Activated CD4-positive, alpha-beta T cell treated with anti-CD3 and anti-CD28 coated beads, Interleukin-2, amount 50 U/mL, for 1 hour (primary cell): ENCODE results near the gene DUSP14.

Experiments used
- DNase-seq: peaks from one replicate; pipeline ENCODE4 v3.0.0-alpha.2; 2020

The DUSP14 gene

GRCh38 chr17:37517881-37518280, 28.2 kb downstream of the DUSP14 start:
- no peak for DNase-seq

DNA sequence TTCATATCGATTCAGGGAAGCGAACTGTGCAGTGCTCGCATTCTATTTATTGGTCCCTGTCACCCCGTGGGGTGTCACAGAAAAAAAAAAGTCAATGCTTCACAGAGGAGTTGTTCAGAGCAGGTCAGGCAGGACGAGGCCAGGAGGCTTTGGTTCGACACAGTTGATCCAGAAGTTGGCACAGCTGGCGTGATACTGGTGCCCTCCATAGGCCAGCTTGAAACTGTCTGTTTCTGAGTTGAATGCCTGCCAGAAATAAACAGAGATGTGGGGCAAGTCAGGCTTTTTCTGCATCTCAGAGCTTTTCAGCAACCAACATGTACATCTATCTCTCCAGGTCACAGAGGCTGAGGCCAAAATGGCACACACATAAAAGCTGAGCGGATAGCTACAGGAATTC, 29.1 kb downstream of the DUSP14 start:
- DNase-seq = no peak

GRCh38 chr17:37519251-37519985, 29.7 kb downstream of the DUSP14 start:
- DNase-seq = no peak

GRCh38 chr17:37520174-37520573, 30.5 kb downstream of the DUSP14 start:
- no peak for DNase-seq

DNA sequence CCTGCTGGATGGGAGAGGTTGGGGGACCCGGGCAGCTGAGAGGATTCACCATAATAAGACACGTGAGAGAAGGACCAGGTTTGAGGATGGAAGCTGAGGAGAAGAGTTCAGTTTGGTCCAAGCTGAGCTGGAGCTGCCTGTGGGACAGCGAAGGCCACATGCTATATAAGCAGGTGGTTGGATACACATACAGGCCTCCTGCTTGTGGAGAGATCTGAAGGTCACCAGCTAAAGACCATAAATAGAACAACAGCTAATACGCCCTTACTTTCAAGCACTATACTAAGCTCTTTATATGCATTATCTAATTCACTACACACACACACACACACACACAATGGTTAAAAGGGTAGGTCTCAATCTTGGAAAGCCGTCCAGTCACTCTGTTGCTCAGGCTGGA, 32.1 kb downstream of the DUSP14 start:
- DNase-seq = no peak

DNA sequence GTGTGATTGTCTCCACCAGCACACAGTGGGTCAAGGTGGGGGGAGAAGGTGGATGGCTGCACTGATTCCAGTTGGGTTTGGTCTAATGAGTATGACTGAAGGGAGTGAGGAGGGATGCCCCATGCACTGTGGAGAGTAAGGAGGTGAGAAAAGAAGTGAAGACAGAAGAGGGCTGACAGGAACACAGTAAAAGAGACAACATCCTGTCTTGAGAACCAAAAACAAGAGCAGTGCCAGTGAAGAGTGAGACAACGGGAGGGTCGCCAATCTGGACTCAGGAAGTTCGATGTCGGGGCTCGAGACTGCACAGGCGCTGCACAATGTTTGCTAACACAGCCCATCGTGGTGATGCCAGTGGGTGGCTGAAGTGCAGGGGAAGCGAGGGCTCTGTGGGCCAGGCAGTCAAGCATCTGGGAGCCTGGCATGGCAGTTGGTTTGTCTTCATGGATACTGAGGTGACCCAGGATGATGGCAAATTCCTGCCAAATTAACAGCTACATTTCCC, 34.1 kb downstream of the DUSP14 start:
- DNase-seq = no peak

GRCh38 chr17:37527249-37527851, 37.7 kb downstream of the DUSP14 start:
- DNase-seq = no peak

- DNase-seq = no peak
Measured at GRCh38 chr17:37530420-37530819, 40.7 kb downstream of the DUSP14 start.

DNA sequence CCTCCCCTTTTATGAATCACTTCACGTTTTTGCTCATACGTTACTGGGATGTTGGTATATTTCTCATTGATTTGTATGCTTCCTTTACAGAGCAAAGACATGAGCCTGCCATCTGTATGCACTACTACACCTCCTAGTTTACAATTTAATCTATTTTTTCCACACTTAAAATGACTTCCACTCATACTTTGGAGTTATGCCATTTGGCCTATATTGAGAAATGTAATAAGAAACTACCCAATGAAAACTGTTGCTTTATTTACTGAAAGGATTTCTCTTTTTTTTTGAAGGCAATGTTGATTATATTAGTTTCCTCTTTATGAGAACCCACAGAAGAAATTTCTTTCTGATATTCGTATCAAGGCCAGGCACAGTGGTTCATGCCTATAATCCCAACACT, 43.1 kb downstream of the DUSP14 start:
- no peak for DNase-seq

- no peak for DNase-seq
Measured at GRCh38 chr17:37535906-37536305, 46.2 kb downstream of the DUSP14 start.

DNA sequence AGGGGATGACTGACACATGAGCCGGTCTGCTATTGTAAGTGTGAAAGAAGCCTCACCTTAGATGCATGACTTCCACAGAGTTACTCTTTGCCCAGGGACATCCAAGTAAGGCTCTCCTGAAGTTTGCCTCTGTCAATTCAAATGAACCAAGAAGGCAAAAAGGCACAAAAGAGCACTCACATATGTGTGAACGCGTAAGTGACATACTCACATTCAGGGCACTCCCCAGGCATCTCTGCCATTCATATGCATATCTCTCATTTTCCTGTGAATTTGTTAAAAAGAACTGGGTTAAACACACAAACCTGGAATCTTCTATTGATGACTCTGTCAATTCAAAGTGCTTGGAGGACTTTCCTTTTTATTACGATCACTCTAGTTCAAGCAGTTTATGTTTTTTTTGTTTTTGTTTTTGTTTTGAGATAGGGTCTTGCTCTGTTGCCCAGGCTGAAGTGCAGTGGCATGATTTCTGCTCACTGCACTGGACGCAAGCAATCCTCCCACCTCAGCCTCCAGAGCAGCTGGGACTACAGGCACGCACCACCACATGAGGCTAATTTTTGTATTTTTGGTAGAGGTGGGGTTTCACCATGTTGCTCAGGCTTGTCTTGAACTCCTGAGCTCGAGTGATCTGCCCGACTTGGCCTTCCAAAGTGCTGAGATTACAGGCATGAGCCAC, 49.4 kb downstream of the DUSP14 start:
- DNase-seq = no peak

DNA sequence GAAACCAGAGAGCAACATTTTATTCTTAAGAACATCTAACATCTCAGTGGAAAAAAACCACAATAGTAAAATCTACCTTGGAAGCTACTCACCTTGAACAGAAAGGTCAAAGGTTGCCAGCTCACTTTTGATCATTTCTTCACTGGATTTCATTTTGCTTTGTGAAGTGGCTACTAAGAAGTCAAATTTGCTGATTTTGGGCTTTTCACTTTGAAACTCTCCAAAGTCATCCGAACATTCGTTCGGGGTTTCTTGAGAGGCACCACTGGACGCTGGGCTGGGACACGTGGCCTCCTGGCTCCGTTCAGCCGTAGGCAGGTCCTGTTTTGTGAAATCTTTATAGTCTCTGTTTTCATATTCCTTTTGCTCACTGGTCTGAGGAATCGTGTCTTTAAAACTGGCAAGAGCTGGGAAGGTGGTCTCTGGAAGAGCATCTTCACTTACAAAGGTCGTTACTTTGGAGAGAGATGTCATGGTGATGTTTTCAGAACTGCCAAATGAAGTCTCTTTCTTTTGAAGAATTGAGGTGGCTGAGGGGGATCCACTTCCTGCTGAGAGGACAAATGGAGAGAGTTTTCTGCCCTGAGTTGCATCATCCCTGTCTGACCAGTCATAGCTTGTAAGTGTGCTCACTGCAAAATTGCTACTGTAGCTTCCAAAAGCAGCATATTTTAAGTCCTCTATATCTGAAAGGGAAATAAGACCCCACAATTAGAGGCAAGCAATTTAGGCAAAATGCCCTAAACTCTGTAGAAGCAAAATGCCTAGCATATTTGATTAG, 52.4 kb downstream of the DUSP14 start:
- DNase-seq = no peak

DNA sequence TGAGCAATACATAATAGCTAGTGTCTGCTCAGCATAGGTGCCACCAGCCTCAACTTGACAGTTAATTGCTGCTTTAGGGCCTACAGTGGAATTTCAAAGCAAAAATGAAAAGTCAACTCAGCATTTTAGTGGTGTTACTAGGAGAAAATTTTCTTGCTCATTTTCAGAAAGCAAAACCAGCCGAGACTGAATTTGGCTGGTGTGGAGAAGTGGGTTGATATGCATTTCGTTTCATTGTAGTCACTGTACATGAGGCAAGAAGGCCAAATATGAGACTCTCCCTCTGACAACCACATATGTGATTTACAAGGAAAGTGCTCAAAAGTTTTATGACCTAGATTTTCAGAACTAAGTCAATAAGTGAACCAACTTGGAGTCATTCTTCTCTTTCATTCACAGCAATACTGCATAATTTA, 54.0 kb downstream of the DUSP14 start:
- DNase-seq = no peak

- no peak for DNase-seq
Measured at GRCh38 chr17:37545486-37545885, 55.8 kb downstream of the DUSP14 start.

DNA sequence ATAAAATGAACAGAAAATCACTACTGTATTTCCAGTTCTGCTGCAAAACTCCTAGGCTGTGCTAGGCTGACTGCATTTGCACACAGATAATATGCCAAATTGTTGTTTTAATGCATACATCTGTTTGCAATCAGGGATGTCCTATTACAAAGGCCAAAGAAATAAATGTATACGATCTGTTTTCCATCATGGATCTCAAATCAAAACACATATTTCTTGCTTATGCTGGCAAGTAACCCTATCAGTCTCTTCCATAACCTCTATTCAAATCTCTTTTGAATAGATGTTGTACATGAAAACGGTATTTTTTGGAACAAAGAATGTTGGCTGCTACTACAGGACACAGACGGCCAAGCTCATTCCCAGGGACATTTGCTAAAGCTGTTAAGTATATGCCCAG, 56.6 kb downstream of the DUSP14 start:
- DNase-seq = no peak

- DNase-seq = no peak
Measured at GRCh38 chr17:37547986-37548385, 58.3 kb downstream of the DUSP14 start.

GRCh38 chr17:37551788-37552187, 62.1 kb downstream of the DUSP14 start:
- DNase-seq = no peak

DNA sequence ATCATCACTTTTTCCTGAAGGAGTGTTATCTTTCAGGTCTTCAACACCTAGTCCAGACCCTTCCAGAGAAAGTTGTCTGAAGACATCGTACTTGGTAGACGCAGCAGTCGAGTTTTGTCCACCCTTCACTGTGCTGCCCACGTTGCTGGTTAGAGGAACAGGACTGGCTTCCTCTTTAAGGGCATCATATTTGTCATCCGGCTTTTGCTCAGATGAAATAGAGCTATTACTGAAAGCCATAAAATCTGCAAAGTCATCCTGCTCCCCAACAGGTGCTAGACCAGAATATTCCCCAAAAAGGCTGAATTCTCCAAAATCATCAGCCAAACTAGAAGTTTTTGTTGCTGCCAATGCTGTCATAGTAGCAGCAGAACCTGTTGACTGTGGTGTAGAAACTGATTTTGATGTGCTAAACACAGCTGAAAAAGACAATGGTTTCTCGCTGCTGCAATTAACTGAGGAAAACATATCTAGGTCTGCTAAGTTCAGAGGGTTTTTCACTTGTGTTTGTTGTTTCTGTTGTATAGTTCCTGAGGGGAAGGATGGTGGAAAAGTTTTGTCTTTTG, 63.8 kb downstream of the DUSP14 start:
- DNase-seq = no peak

DNA sequence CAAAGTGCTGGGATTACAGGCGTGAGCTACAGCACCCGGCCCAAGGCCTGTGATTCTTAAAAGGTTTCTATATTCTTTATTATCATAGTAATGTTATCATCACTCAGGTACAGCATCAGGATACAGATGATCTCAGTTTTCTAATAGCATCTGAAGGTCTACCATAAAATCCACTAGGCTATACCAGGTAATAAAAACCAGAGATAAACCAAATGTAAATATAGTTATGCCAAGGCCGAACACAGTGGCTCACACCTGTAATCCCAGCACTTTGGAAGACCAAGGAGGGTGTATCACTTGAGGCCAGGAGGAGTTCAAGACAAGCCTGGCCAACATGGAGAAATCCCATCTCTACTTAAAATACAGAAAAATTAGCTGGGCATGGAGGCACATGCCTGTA, 65.7 kb downstream of the DUSP14 start:
- DNase-seq = no peak

DNA sequence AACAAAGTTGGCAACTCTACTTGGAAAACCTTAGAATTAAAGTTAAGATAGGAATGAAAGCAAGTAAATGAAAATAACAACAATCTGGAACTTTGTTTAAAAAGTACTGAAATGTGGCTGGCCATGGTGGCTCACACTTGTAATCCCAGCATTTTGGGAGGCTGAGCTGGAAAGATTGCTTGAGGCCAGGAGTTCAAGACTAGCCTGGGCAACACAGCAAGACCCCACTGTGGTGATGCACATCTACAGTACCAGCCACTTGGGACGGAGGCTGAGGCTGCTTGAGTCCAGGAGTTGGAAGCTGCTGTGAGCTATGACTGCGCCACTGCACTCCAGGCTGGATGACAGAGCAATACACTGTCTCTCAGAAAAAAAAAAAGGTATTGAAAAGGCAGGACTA, 67.8 kb downstream of the DUSP14 start:
- DNase-seq = no peak

- no peak for DNase-seq
Measured at GRCh38 chr17:37558299-37558698, 68.6 kb downstream of the DUSP14 start.

- DNase-seq = no peak
Measured at GRCh38 chr17:37562016-37562745, 72.5 kb downstream of the DUSP14 start.
